ENCODE data around the gene FOSB.
A peak's percentile ranks its signal among the peaks of the same experiment; 100 is the strongest.

The FOSB gene

DNA sequence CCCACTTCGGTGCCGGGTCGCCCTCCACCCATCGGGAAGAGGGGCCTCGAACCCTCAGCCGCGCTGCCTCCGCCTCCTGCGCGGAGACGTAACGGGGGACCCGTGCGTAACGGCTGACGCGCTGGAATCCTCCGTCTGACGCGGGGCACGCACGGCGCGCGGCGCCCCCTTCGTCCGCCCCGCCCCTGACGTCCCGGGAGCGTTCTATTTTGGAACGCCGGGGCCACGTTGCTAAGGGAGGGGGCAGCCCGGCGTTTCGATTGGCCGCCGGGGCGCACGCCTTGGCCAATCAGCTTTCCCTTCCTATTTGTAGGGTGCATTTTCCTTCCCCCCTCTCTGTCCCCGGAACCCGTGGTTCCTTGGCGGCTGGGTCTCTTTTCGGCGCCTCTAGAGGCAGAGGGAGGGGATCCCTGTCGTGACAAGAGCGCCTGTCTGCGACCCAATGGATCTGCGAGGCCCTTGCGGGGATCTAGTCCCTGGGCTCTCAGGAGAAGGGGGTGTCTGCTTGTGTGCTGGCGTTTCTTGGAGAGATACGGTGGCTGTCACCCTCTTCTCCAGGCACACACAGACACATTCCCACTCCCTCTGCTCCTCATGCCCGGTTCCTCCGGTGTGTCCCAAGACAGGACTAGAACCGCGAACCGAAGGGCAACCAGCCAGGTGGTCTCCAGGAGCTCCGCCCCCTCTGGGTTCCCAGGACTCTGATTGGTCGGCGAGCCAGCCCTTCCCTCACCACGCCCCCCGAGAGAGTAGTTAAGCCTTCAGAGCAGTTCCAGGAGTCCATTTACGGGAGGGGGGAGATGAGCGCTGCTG lies 1.5 kb downstream of the FOSB start:
- DNase-seq = peak; percentile 97

GRCh38 chr19:45469945-45470761 lies 2.4 kb downstream of the FOSB start:
- DNase-seq = peak; percentile 8

- no peak for DNase-seq
Measured at GRCh38 chr19:45470762-45471081, 2.9 kb downstream of the FOSB start.

GRCh38 chr19:45471111-45471930 lies 3.5 kb downstream of the FOSB start:
- DNase-seq = no peak

GRCh38 chr19:45471931-45472562 lies 4.3 kb downstream of the FOSB start:
- DNase-seq = no peak

GRCh38 chr19:45472563-45473366 lies 5.0 kb downstream of the FOSB start:
- no peak for DNase-seq

GRCh38 chr19:45473367-45473681 lies 5.5 kb downstream of the FOSB start:
- DNase-seq = no peak

GRCh38 chr19:45473682-45474605 lies 6.1 kb downstream of the FOSB start:
- DNase-seq = no peak

GRCh38 chr19:45474606-45475521 lies 7.1 kb downstream of the FOSB start:
- no peak for DNase-seq

DNA sequence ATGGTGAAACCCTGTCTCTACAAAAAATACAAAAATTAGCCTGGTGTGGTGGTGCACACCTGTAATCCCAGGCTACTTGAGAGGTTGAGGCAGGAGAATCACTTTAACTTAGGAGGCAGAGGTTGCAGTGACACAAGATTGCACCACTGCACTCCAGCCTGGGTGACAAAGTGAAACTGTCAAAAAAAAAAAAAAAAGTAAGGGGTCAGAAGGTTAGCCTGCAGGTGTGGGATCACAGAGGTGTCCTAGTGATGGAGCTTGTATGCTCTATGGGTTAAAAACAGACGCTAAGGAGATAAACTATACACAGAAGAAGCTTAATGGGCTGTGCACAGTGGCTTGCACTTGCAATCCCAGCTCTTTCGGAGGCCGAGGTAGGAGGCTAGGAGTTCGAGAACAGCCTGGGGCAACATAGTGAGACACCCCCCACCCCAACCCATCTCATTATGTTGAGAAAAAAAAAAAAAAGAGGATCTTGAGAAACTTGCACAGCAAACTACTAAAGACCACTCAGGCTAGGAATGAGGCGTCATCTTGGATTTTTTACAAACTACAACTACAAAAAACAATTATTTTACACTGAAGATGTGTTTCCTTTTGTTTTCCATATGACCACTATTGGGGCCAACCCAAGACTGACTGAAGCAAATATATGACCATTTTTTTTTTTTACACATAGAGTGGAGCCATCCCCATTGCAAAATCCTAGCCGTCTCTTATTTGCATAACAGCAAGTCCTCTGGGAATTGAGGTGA lies 7.9 kb downstream of the FOSB start:
- DNase-seq = no peak

GRCh38 chr19:45476304-45476703 lies 8.5 kb downstream of the FOSB start:
- DNase-seq = no peak

DNA sequence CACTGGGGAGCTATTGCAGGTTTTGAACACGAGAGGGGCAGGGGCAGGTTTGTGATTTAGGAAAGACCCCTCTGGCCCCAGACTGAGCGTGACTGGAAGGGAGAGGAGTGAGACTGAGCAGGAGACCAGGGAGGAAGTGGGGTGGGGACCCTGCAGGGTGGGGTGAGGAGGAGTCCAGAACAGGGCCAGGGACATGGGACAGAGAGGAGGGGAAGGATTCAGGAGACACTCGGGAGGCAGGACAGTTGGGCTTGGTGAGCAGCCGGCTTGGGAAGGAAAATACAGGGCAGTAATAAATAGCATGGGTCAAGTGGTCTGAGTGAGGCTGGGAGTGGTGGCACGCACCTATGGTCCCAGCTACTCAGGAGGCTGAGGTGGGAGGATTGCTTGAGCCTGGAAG lies 9.4 kb downstream of the FOSB start:
- DNase-seq = no peak

DNA sequence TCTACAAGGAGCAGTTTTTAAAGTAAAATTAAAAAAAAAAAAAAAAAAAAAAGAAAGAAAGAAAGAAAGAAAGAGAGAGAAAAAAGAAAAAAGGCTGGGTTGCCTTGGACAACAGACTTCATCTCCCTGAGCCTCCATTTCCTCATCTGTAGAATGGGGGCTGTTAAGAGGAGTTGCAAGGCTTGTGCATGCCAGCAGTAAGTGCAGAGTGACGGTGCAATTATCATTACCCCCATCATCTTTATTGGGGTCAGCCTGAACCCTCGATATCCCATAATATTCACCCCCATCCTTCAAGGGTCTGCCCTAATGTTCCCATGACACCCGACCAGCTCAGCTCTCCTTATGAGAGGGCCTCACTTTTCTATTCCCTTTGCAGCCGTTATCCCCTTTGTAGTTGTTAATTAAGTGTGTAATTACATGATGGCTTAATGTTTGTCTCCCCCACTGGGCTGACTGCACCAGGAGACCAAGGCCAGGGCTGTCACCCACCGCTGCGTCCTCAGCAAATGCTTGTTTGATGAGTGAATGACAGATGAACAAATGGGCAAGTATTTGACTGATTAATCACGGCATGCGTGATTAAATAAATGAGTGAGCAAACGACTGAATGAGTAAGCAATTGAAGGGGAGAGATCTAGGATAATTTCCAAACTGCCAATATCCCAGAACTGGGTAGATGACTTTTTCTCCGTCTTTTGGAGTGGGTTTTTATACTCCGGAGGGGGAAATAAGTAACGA lies 10.1 kb downstream of the FOSB start:
- DNase-seq = no peak

- peak; percentile 94 for DNase-seq
Measured at GRCh38 chr19:45478454-45479238, 10.8 kb downstream of the FOSB start.

- DNase-seq = no peak
Measured at GRCh38 chr19:45483033-45483432, 15.2 kb downstream of the FOSB start.

DNA sequence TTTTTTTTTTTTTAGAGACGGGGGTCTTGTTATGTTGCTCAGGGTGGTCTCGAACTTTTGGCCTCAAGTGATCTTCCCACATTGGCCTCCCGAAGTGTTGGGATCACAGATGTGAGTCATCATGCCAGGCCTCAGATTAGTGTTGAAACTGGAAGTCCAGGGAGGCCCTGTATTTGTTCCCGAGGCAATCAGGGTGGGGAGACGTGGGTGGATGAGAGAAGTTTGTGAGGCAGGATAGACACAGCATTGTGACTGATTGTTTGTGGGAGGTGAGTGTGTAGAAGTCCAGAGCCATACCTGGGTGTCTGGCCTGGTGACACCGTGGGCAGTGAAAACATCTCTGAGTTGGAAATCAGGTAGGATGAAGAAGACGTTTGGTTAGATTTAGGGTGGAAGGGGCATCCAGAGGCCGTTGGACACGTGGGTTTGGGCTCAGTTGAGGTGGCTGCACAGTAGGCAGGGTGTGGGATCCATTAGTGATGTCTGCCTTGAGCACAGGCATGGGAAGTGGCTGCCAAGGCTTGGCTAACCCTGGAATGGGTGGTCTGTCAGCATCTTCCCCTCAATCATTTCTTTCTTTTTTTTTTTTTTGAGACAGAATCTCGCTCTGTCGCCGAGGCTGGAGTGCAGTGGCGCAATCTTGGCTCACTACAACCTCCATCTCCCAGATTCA lies 16.6 kb downstream of the FOSB start:
- no peak for DNase-seq
